ENCODE results near the gene FHL5.

FHL5 gene

DNA sequence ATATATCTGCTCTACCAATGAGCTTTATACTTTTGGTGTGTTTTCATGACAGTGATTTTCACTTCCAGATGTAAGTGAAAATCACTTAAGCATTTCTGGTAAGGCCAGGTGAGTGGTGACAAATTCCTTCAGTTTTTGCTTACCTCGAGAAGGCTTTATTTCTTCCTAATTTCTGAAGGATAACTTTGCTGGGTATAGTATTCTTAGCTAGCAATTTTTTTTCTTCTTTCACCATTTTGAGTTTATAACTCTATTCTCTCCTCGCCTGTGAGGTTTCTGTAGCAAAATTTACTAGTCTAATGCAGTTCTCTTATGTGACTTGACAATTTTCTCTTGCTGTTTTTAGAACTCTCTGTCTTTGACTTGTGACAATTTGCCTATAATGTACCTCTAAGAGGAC, 7.1 kb downstream of the FHL5 start:
- H3K4me3 ChIP-seq (ENCODE audit: low read length): no peak overlapping the region
- no peak for TF ChIP-seq CTCF (IDR thresholded peaks at IDR 0.05; ENCODE audit: insufficient read depth, low read depth, low read length, missing control alignments)
- DNase-seq (ENCODE audit: low read depth): no peak

- no peak overlapping the region for H3K4me3 ChIP-seq (ENCODE audit: low read length)
- no peak for DNase-seq (ENCODE audit: low read depth)
- no peak for TF ChIP-seq CTCF (IDR thresholded peaks at IDR 0.05; ENCODE audit: insufficient read depth, low read depth, low read length, missing control alignments)
Measured at GRCh38 chr6:96571551-96571950, 8.6 kb downstream of the FHL5 start.

- DNase-seq (ENCODE audit: low read depth): no peak
- no peak for TF ChIP-seq CTCF (IDR thresholded peaks at IDR 0.05; ENCODE audit: insufficient read depth, low read depth, low read length, missing control alignments)
- H3K4me3 ChIP-seq (ENCODE audit: low read length): no peak overlapping the region
Measured at GRCh38 chr6:96575359-96575758, 12.4 kb downstream of the FHL5 start.

DNA sequence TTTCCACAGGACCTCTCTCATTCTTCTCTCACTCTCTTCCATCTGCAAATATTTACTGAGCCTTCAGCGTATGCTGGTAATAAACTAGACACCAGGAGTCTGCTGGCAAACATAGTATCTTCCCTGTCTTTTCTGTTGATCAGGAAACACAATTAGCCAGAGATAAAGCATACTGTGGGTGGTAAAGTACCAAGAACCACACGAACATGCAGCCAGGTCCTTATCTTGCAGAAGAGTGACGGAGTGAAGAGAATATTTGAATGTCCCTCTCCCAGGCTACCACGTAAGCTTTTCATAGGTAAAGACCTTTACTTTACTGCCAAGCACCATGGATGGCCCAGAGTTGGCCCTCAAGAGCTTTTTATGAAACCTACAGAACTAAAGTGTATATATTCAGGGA, 13.3 kb downstream of the FHL5 start:
- DNase-seq (ENCODE audit: low read depth): no peak
- H3K4me3 ChIP-seq (ENCODE audit: low read length): no peak overlapping the region
- TF ChIP-seq CTCF (IDR thresholded peaks at IDR 0.05; ENCODE audit: insufficient read depth, low read depth, low read length, missing control alignments): no peak

DNA sequence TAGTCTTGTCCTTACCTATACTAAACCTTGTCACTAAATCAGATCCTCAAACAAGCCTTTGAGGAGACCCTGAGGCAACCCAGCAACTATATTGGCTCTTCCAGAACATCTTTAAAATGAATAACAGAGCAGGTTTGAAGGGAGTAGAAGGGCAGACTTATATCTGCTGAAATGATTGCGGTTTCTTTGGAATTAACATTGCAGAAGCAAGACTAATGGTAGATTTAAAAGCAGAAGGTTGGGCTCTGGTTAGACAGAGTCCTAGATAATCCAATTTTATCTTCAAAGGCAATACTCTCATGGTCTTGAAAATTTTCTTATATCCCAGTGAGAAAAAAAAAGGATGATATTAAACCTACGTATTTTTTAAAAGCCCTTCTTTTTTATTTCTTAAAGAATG, 19.1 kb downstream of the FHL5 start:
- TF ChIP-seq CTCF (IDR thresholded peaks at IDR 0.05; ENCODE audit: insufficient read depth, low read depth, low read length, missing control alignments): no peak
- no peak for DNase-seq (ENCODE audit: low read depth)
- H3K4me3 ChIP-seq (ENCODE audit: low read length): no peak overlapping the region

DNA sequence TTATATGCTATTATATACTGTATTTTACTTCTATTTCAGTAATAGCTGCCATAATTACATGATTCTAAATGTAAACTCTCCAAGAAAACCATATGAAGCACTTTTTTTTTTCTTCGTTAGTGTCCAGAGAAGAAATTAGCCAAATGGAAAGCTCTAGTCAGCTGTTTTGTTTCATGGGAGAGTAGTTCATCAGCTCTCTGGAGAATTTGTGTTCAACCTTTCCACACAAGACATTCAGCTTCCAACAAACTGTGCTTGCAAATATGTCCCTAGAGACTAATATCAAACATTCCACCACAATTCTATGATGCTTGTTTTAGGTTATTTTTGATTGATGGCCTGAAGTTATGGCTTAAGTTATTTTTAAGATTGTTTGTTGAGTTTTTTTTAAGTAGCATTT, 19.5 kb downstream of the FHL5 start:
- DNase-seq (ENCODE audit: low read depth): no peak
- no peak for TF ChIP-seq CTCF (IDR thresholded peaks at IDR 0.05; ENCODE audit: insufficient read depth, low read depth, low read length, missing control alignments)

GRCh38 chr6:96604420-96604819, 41.5 kb downstream of the FHL5 start:
- H3K4me3 ChIP-seq (ENCODE audit: low read length): no peak overlapping the region
- DNase-seq (ENCODE audit: low read depth): no peak
- no peak for TF ChIP-seq CTCF (IDR thresholded peaks at IDR 0.05; ENCODE audit: insufficient read depth, low read depth, low read length, missing control alignments)

More for the DNA sequence above, 19.5 kb downstream of the FHL5 start:
- no peak overlapping the region for H3K4me3 ChIP-seq (ENCODE audit: low read length)
